ENCODE results near the gene RHBDL1. TPM values are rescaled to one million over a fixed set of nuclear protein-coding genes. Genes with fewer than 3 reads are reported as not detected.

Gene RHBDL1
- total and polyA plus RNA-seq, 2 donors (not counting 1 experiment from before 2014, with no cell fraction given): 0.76 to 7.1 TPM

DNA sequence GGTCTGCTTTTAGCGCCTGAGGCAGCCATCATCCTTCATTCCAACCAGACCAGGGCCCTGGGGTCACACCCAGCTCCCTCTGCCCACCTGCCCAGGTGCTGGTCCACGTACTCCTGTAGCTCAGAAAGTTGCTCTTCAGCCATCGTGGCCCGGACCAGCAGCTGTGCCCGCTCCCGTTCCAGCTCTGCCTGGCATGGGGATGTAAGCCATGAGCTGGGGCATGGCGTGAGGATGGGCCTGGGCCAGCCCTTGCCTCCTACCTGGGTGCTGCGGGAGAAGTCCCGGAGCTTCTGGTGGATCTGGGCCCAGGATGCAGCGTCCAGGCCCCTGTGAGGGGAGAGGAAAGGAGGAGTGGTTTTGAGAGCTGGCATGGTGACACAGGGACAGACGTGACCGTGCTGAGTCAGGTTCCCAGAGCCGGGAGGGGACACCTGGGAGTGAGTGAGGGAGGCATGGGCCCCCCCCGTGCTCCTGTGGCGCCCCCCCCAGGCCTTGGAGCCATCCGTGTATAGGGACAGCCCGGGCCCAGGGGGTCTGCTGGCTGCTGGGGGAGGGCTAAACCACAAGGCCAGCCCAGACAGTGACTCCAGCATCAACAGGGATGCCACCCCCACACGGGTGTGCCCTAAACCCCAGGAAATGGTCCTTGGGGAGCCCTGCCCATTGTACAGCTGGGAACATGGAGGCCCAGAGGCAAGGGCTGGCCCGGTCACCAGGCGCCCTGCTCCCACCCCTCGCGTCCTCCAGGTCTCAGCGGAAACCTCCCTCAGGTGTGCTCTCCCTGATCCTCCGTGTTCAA lies 47.6 kb downstream of the RHBDL1 start:
- Histone ChIP-seq H3K4me3 (replicated peaks in 1 of 4; ENCODE audit: control extremely low read depth in 1 of 4, insufficient read depth in 1 of 4, low read depth in 3 of 4, low read length in 4 of 4) (no peak overlapping the region), H3K36me3 (ENCODE audit: control insufficient read depth, insufficient read depth, low read length) (peaks cover 2% of the 10 kb centered on the region), H3K4me2 (ENCODE audit: extremely low read depth, insufficient read depth, low read length) (no peak overlapping the region), H3K9me3 (ENCODE audit: control insufficient read depth, insufficient read depth, low read depth, low read length) (no peaks in the 10 kb centered on the region), H3K9ac (ENCODE audit: insufficient read depth, low read length) (no peak overlapping the region), H2AFZ (ENCODE audit: low read length) (no peak overlapping the region), H3K27ac (ENCODE audit: insufficient read depth, low read length) (no peak overlapping the region), H4K20me1 (ENCODE audit: control insufficient read depth, extremely low read depth, insufficient read depth, low read length) (no peaks in the 10 kb centered on the region), H3K4me1 (ENCODE audit: control insufficient read depth, extremely low read depth, insufficient read depth, low read length) (peaks cover 9% of the 10 kb centered on the region), H3K27me3 (ENCODE audit: control insufficient read depth, insufficient read depth, low read length) (no peaks in the 10 kb centered on the region), H3K79me2 (ENCODE audit: control insufficient read depth, insufficient read depth, low read length) (no peaks in the 10 kb centered on the region)
- TF ChIP-seq CTCF (conservative IDR thresholded peaks at IDR 0.05 in 1 of 2, IDR thresholded peaks at IDR 0.05 in 1 of 2; ENCODE audit: low read depth in 1 of 2, low read length in 2 of 2): no peak
- TF ChIP-seq EZH2 (IDR thresholded peaks at IDR 0.05; ENCODE audit: low read length, missing control alignments): no peak
- DNase-seq (ENCODE audit: low read depth in 2 of 2): no peak

DNA sequence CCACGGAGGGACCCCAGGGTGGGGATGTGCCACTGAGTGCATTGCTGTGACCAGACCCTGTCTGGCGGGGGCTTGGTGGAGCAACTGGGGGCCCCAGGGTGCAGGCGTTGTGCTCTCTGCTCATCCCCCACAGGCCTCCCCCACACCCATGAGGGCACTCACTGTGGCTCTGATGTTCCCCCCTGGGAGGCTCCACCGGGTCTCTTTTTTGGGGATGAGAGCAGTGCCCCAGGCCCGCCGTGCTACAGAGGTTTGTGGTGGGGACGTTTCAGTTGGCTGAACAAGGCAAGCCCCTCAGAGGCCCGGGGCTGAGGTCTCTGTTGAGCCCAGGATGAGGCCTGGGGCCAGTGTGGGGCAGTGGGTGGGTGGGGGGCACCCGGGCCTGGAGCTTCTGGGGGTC lies 48.2 kb downstream of the RHBDL1 start:
- H2AFZ ChIP-seq (ENCODE audit: low read length): no peak overlapping the region
- H3K36me3 ChIP-seq (ENCODE audit: control insufficient read depth, insufficient read depth, low read length): peaks cover 2% of the 10 kb centered on the region
- H3K4me3 ChIP-seq (replicated peaks in 1 of 4; ENCODE audit: control extremely low read depth in 1 of 4, insufficient read depth in 1 of 4, low read depth in 3 of 4, low read length in 4 of 4): no peak overlapping the region
- H4K20me1 ChIP-seq (ENCODE audit: control insufficient read depth, extremely low read depth, insufficient read depth, low read length): no peaks in the 10 kb centered on the region
- no peak overlapping the region for H3K4me2 ChIP-seq (ENCODE audit: extremely low read depth, insufficient read depth, low read length)
- no peak overlapping the region for H3K9ac ChIP-seq (ENCODE audit: insufficient read depth, low read length)
- no peaks in the 10 kb centered on the region for H3K27me3 ChIP-seq (ENCODE audit: control insufficient read depth, insufficient read depth, low read length)
- no peak for DNase-seq (ENCODE audit: low read depth in 2 of 2)
- peaks cover 9% of the 10 kb centered on the region for H3K4me1 ChIP-seq (ENCODE audit: control insufficient read depth, extremely low read depth, insufficient read depth, low read length)
- no peak overlapping the region for H3K27ac ChIP-seq (ENCODE audit: insufficient read depth, low read length)
- H3K79me2 ChIP-seq (ENCODE audit: control insufficient read depth, insufficient read depth, low read length): no peaks in the 10 kb centered on the region
- no peak for TF ChIP-seq CTCF (conservative IDR thresholded peaks at IDR 0.05 in 1 of 2, IDR thresholded peaks at IDR 0.05 in 1 of 2; ENCODE audit: low read depth in 1 of 2, low read length in 2 of 2)
- TF ChIP-seq EZH2 (IDR thresholded peaks at IDR 0.05; ENCODE audit: low read length, missing control alignments): no peak
- H3K9me3 ChIP-seq (ENCODE audit: control insufficient read depth, insufficient read depth, low read depth, low read length): no peaks in the 10 kb centered on the region

- DNase-seq (ENCODE audit: low read depth in 2 of 2): no peak
- Histone ChIP-seq H4K20me1 (ENCODE audit: control insufficient read depth, extremely low read depth, insufficient read depth, low read length) (no peaks in the 10 kb centered on the region), H2AFZ (ENCODE audit: low read length) (no peak overlapping the region), H3K4me1 (ENCODE audit: control insufficient read depth, extremely low read depth, insufficient read depth, low read length) (peaks cover 6% of the 10 kb centered on the region), H3K79me2 (ENCODE audit: control insufficient read depth, insufficient read depth, low read length) (no peaks in the 10 kb centered on the region), H3K9me3 (ENCODE audit: control insufficient read depth, insufficient read depth, low read depth, low read length) (no peaks in the 10 kb centered on the region), H3K4me2 (ENCODE audit: extremely low read depth, insufficient read depth, low read length) (no peak overlapping the region), H3K27ac (ENCODE audit: insufficient read depth, low read length) (no peak overlapping the region), H3K4me3 (replicated peaks in 1 of 4; ENCODE audit: control extremely low read depth in 1 of 4, insufficient read depth in 1 of 4, low read depth in 3 of 4, low read length in 4 of 4) (no peak overlapping the region), H3K36me3 (ENCODE audit: control insufficient read depth, insufficient read depth, low read length) (peaks cover 2% of the 10 kb centered on the region), H3K9ac (ENCODE audit: insufficient read depth, low read length) (no peak overlapping the region), H3K27me3 (ENCODE audit: control insufficient read depth, insufficient read depth, low read length) (no peaks in the 10 kb centered on the region)
- TF ChIP-seq EZH2 (IDR thresholded peaks at IDR 0.05; ENCODE audit: low read length, missing control alignments): no peak
- no peak for TF ChIP-seq CTCF (conservative IDR thresholded peaks at IDR 0.05 in 1 of 2, IDR thresholded peaks at IDR 0.05 in 1 of 2; ENCODE audit: low read depth in 1 of 2, low read length in 2 of 2)
Observed at GRCh38 chr16:724188-725040, 48.9 kb downstream of the RHBDL1 start.

Data from fibroblast of lung (primary cell).